Measurements from ENCODE around the gene DGCR2.

The DGCR2 gene

DNA sequence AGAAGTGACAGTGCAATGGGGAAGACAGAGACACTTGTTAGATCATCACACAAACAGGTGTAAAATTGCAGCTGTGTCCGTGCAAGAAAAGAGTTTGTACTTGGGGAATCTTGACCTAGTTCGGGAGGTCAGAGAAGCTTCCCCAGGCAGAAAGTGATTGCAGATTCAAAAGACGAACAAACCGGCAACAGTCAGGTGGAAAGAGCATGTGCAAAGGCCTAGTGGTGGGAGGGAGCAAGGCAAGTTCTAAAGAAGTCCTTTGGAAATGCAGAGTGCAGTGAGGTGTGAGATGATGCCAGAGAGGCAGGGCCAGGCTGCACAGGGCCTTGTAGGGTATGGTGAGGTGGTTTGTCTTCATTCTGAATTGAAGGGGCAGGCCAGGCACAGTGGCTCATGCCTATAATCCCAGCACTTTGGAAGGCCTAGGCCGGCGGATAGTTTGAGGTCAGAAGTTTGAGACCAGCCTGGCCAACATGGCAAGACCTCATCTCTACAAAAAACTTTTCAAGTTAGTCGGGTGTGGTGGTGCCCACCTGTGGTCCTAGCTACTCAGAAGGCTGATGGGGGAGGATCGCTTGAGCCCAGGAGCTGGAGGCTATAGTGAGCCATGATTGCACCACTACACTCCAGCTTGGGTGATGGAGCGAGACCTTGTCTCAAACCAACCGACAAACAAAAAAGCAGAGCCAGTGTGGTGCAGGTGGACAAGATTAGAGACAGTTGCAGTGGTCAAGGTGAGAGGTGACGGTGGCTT is 24.2 kb upstream of the DGCR2 start:
- no peak for DNase-seq (ENCODE audit: low spot score)

- no peak for DNase-seq (ENCODE audit: low spot score)
Measured at GRCh38 chr22:19143967-19144400, 21.8 kb upstream of the DGCR2 start.

DNA sequence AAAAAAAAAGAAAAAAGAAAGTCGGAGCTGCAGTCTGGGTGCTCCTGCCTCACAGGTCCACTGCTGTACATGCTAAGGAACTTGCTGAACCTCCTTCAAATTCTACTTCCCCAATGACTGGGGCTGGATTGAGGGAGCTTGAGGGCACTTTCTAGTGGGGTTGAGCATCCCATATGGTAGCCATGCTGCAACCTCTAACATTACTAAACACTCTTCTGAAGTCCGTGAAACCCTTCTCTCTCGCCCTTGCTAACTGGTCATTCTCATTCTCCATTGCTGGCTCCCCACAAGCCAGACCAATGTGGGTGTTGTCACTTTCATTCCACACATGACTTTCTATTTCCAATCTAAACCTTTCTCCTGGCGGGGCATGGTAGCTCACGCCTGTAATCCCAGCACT is 21.0 kb upstream of the DGCR2 start:
- DNase-seq (ENCODE audit: low spot score): no peak

GRCh38 chr22:19142394-19142793 is 20.2 kb upstream of the DGCR2 start:
- DNase-seq (ENCODE audit: low spot score): no peak

DNA sequence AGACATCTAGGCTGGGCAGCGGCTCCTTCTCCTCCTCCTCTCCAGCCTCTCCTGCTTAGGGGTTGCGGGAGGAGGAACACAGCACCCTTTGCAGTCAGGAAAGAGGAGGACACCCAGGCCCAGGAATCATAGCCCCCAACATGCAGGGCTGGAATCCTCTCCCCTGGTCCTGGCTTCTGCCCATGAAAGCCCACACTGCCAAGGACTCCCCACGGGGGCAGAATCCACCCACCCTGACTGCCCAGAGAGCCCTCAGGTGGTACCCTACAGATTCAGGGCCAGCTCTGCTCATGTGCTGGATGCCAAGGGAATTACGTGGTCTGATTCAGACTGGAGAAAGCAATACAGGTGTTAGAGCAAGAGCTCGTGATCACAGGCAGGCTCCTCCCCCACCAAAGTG is 17.8 kb upstream of the DGCR2 start:
- no peak for DNase-seq (ENCODE audit: low spot score)

DNA sequence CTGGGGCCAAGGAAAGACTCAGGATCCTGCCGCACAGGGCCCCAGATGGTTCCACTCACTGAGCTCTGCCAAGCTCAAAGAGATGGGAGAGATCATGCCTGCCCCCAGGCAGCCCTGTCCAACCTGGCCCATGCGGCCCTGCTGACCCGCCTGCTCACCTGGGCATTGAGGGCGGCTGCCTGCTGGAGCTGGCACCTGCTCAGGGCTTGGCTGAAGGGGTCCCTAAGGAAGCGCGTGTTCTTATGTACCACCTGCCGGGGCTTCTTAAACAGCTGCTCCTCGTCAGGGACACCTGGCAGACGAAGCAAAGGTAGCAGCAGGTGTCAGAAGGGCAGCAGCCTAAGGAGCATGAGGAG is 16.8 kb upstream of the DGCR2 start:
- no peak for DNase-seq (ENCODE audit: low spot score)

DNA sequence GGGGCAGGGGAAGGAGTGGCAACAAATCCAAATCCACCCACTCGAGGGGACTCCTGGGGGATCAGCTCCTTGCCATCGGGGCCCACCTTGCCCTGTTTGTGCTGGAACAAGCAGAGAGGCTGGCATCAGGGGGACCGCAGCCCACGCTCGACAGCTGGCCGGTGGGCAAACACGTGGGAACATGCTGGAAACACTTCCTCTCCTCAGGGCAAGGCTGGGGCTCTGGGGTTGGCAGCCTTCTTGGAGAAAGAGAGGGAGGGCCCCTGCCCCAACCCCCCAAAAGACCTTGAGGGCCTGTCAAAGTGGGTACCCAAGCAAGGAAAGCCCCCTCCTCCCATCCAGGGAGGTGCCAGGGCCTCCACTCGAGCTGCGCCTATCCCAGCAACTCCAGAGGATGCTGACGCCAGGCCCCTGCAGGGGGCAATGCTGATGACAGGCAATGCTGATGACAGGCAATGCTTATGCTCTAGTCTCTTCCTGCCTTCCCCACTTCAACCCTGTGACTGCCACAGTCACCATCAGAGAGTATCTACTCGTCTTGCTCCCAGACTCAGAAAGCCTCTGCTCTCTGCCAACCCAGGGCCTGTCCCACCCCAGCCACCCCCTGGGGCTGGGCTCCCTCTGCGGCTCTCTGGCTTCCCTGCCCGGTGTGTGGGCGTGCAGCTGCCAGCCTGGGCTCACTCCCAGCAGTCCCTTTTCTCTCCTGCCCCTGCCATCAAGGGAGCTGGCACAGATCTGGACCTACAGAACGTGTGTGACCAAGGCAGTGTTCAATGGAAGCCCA is 16.2 kb upstream of the DGCR2 start:
- no peak for DNase-seq (ENCODE audit: low spot score)

DNA sequence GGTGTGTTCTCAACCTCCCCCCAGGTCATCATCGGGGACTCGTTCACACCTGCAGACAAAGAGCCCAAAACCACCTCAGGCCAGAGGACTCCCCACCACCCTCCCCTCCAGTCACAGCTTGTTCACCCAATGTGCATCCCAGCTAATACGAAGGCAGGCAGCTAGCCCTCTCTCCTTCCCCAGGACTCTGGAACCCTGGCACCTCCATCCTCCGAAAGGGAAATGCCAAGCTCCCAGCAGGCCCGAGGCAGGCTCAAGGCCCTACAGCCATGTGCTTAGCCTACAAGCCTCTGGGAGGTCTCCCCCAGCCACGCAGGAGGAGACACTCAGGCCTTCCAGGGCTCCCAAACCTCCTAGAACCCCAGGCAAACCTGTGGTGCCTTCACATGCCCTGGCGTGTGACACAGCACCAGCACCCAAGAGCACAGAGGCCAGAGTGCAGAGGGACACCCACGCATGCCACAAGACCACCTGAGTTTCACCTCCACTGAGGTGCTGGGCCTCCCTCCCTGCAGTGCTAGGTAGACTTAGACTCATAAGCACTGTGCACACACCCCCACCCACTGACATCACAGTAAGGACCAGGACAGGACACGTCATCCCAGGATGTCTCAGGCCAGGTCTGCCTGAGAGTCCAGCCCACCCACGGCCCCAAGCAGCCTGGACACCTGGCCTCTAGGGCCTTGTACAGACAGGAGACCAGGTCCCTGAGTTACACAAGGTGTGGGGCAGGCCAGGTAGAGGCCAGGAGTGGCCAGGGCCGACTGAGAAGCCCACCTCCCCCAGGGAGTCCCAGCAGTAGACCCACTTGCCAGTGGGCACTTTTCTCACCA is 15.4 kb upstream of the DGCR2 start:
- no peak for DNase-seq (ENCODE audit: low spot score)

- no peak for DNase-seq (ENCODE audit: low spot score)
Measured at GRCh38 chr22:19136915-19137314, 14.7 kb upstream of the DGCR2 start.

DNA sequence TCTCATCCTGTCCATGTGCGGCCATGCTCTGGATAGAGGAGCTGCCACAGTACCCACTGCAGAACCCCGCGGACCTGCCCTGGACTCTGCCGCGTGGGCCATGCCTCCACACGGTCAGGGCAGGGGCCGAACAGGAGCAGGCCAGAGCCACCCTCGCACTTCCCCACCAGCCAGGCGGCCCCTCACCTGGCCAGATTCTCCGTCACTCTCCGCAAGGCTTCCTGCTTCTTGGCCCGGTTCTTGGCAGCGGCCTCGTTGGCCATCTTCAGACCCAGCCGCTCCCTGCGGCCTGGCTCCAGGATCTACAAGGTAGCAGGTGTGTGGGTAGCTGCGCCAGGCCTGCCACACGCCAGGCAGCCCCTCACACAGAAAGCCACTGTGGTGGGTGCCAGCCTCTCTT is 12.7 kb upstream of the DGCR2 start:
- no peak for DNase-seq (ENCODE audit: low spot score)

DNA sequence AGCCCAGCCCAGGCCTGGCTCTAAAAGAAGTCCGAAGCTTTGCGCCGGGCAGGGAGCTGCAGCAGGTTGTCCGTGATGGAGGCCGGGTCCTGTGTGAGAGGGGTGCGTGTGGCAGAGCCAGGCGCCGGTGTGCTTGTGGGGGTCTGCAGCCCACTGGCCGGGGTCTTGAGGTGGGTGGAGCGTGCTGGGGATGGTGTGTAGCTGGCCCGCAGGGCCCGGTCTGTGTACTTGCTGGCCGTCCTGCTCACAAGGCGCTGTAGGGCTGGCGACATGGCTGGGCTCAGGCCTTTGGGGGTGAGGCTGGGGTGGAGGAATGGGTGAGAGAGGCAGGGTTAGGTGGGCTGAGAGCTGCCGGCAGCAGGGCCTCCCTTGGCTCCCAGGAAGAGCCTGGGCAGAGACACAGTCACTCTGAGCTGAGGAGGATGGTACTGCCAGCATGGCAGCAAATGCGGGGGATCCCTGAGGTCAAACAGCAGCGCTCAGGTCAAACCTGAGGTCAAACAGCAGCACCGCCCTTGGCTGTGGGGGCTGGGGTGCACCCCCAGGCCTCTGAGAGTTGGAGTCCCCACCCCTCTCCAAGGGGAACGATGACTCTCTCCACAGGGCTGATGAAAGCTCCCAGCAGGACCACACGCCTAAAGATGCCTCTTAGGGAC is 12.1 kb upstream of the DGCR2 start:
- no peak for DNase-seq (ENCODE audit: low spot score)

DNA sequence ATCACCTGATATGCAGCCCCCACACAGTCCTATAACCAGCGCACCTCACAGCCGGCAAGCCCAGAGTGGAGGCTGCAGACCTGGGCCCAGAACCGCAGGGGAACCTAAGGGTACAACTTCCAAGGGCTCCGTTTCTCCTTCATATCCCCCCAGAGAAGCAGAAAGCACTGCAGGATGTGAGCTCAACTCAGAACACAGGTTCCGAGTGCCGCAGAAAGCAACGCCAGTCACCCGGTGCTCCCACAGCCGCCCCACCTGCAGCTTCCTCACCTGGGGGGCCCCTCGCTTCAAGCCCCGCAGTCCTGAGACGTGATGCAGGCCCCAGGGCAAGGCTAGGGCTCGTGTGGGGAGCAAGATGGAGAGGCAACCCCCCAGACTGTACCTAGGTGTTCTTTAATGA is 11.3 kb upstream of the DGCR2 start:
- no peak for DNase-seq (ENCODE audit: low spot score)

- no peak for DNase-seq (ENCODE audit: low spot score)
Measured at GRCh38 chr22:19132693-19133400, 10.6 kb upstream of the DGCR2 start.

DNA sequence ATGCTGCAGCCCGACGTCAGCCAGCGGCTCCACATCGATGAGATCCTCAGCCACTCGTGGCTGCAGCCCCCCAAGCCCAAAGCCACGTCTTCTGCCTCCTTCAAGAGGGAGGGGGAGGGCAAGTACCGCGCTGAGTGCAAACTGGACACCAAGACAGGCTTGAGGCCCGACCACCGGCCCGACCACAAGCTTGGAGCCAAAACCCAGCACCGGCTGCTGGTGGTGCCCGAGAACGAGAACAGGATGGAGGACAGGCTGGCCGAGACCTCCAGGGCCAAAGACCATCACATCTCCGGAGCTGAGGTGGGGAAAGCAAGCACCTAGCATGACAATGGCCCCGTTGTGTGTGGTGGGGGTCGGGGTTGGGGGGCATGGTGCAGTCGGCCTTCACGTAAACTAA is 9.9 kb upstream of the DGCR2 start:
- DNase-seq (ENCODE audit: low spot score): no peak

- DNase-seq (ENCODE audit: low spot score): no peak
Measured at GRCh38 chr22:19131685-19132015, 9.4 kb upstream of the DGCR2 start.

DNA sequence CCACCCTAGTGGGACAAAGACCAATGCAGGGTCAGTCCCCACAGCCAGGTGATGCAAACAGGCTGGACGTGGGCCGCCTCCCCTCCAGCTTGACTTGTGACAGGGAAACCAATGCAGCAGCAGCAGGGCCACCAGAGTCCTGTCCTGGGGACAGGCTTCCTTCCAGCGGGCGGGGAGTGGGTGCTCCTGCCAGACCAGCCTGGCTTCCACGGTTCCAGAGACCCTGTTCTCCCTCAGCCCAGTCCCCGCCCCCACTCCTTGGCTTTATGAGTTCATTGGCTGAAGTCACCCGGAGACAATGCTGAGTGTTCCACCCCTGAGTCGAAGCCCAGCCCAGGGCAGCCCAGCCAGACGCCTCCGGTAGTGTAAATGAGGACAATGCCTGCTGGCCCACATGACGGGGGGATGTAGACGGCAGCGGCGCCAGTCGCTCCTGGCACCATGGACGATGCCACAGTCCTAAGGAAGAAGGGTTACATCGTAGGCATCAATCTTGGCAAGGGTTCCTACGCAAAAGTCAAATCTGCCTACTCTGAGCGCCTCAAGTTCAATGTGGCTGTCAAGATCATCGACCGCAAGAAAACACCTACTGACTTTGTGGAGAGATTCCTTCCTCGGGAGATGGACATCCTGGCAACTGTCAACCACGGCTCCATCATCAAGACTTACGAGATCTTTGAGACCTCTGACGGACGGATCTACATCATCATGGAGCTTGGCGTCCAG is 8.9 kb upstream of the DGCR2 start, which contains the start of gene TSSK2:
Gene TSSK2 (plus strand): TSS at position 350 of the 726 bp plus-strand sequence. CDS start 92 bp downstream, at position 442.
- DNase-seq (ENCODE audit: low spot score): no peak

GRCh38 chr22:19129871-19130270 is 7.7 kb upstream of the DGCR2 start:
- DNase-seq (ENCODE audit: low spot score): no peak

DNA sequence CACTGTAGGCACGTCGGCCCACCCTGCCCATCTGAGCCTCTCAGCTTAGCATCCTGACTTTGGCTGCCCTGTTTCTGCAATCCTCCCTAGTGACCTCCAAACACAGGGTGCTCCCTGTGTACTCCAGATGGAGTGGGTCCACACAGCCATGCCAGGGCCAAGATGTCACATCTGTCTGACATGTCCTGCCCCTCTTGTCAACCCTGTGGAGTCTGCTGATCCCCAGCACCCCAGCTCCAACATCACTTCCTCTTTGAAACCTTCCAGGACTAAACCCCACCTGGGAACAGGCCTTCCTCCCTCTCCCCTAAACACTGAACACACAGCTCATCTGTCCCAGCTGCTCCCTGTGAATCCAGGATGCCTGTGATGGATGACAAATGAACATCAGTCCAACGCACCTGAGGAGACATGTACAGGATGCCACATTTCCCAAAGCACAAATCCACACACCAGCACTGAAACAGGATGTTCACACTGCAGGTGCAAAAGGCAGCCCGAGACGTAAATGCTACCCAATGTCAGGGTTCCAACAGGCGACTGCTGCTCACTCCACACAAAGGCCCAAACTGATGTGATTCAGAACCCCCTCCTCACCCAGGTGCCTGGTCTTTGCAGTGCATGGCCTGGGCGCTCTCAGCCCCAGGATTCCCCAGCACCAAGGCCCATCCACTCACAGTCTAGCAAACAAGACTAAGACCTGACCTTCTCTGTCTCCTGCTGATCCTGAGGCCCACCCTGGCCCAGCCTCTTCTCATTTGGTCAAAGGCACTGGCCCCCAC is 6.9 kb upstream of the DGCR2 start:
- no peak for DNase-seq (ENCODE audit: low spot score)

DNA sequence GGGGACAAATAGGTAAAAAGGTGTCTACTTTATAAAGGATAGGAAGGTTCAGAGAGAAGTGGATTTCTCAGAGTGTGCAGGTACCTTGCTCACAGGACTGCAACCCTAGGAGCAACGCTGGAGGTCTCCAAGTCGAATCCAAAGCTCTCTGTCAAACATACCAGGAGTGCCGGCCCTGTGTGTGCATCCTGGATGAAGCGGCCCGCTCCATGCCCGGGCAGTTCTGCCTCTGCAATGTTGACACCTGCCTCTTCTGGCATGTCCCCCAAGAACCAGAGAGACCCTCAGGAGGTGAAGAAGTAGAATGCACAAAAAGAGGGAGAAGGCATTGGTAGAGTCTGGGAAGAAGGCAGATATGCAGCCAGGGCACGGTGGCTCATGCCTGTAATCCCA is 5.8 kb upstream of the DGCR2 start:
- DNase-seq (ENCODE audit: low spot score): no peak

DNA sequence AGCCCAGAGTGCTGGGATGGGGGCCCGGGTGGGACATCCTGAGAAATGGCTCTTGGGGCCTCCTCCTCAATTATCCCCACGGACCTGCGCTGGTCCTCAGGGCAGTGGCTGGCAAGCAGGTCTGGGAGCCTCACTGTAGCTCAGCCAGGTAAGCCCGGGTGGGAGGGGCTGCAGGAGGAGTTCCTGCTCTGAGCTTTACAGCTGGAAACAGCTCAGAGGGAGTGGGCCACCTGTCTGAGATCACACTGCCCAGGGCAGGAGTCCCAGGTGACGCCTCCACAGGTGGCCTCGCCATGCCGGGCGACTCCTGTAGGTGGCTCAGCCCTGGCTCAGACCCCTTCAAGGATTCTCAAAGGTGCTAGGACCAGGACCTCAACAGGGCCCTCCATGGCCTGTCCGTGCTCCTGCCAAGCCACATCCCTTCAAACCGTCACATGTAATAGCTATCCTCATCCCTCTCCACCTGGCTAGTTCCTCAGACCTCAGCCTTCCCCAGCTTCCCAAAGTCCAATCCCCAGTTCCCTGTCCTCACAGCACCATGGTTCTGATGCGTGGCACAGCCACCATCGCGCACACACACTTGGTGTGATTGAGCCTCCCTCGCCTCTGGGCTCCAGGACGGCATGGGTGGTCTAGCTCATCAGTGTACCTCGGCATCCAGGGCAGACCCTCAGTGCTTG is 5.3 kb upstream of the DGCR2 start:
- DNase-seq (ENCODE audit: low spot score): no peak

All from putamen (tissue), 1 donor.